VCaP (cell line): ENCODE measurements around the gene USP7.

Experiments
- H3K27ac ChIP-seq: fragments of 450-650 bp; 2 replicates; pipeline ENCODE4 v1.5.1; 2017
- CTCF ChIP-seq: fragments of 450-650 bp; conservative IDR thresholded peaks from 2 replicates; pipeline ENCODE4 v1.5.1; 2017; ENCODE audit warnings: mild to moderate bottlenecking, moderate library complexity

The USP7 gene

DNA sequence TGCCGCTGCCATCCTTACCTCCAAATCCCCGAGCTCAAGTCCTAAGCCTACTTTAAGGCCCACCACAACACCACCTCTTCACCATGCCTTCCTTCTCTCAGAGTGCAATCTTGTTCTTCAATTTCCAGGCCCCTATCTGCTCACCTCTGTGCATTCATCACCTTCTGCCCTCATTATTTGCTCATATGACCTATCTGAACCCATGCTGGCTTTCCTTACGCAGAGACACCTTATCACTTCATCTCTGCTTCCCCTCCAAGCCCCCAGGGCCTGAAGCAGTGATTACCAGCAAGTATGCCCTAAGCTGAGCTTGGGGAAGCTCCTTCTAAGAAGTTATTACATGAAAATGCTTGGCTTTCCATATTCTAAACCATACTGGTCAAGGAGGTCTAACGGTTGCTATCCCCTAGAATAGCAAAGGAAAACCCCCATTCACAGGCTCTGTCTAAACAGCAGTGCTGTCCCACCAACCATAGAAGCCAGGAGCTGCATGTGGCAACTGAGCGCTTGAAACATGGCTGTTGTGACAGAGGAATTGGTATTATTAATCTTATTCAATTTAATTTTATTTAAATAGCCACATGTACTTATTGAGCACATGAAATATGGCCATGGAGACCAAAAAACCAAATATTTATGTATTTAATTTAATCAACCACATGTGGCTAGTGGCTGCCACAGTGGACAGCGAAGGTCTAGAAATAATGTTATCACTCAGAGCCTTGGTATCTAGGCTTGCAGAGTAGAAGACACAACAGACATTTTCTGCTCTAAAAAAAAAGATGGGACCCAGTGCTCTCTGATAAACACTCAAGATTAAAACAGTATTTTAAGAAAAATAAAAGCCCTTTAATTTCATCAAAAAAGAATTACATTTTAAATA, 13.9 kb downstream of the USP7 start:
- H3K27ac ChIP-seq: no peak overlapping the region
- no peak for TF ChIP-seq CTCF

DNA sequence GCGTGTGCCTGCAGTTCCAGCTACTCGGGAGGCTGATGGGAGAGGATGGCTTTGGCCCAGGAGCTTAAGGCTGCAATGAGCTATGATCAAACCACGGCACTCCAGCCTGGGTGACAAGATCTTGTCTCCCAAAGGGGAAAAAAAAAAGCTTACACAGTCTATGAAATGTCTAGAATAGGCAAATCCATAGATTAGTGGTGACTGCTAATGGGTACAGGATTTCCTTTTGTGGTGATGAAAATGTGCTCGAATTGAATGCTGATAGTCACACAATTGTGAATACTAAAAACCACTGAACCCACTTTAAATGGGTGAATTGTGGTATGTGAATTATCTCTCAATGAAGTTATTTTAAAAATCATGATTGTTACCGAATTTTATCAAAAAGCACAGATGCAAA, 14.9 kb downstream of the USP7 start:
- no peak for TF ChIP-seq CTCF
- H3K27ac ChIP-seq: no peak overlapping the region

DNA sequence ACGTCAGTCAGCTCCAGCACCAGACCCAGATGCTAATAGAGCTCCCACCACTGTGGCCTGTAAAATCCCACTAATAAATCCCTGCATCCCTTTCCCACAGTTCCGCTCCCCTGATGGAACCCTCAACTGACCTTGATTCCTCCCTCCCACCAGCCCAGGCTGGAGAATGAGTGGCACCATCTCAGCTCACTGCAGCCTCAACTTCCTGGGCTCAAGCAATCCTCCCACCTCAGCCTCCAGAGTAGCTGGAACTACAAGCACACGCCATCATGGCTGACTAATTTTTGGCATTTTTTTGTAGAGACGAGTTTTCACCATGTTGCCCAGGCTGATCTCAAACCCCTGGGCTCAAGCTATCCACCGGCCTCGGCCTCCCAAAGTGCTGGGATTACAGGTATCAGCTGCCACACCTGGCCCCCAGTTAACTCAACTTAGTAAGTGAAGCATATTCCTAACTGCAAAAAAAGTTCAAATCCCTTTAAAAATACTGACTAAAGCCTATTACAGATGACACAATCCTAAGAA, 15.6 kb downstream of the USP7 start:
- no peak overlapping the region for H3K27ac ChIP-seq
- TF ChIP-seq CTCF: no peak

GRCh38 chr16:8946544-8946943, 17.2 kb downstream of the USP7 start:
- no peak for TF ChIP-seq CTCF
- H3K27ac ChIP-seq: no peak overlapping the region

DNA sequence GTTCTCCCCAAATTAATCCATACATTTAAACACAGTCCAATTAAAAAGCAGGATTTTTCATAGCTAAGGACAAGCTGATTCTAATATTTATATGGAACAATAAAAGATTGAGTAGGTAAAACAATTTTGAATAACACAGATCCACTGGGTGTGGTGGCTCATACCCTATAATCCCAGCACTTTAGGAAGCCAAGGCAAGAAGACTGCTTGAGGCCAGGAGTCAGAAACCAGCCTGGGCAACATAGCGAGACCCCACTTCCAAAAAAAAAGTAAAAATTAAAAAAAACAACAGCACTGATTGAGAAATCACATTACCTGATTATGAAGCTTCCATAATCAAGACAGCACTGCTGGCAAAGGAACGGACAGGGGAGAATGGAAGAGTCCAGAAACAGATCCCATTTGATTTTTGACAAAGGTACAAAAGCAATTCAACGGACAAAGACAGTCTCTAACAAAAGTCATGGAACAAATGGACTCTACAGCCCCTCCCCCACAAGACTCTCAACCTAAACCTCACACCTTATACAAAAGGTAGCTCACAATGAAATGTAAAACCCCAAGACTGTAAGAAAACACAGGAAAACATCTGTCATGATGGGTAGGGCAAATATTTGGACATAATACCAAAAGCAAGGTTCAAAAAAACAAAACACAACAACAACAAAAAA, 17.9 kb downstream of the USP7 start:
- no peak overlapping the region for H3K27ac ChIP-seq
- no peak for TF ChIP-seq CTCF

GRCh38 chr16:8943966-8944759, 19.5 kb downstream of the USP7 start:
- H3K27ac ChIP-seq: no peak overlapping the region
- TF ChIP-seq CTCF: no peak
